ENCODE data around the gene UNC13C.

The UNC13C gene

DNA sequence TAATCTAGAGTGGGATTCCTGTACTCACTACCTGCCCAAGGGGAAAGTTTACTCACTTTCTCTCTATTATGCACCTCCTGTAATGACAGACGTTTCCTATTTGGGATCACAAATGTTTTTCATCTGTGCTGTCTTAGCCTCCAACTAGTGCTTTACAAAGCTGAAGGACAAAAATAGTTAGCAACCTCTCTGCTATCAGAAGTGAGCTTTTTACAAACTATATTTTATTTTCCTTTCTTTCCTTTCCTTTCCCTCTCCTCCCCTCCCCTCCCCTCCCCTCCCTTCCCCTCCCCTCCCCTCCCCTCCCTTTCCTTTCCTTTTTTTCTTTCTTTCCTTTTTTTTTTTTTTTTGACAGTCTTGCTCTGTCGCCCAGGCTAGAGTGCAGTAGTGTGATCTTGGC is 130.8 kb downstream of the UNC13C start:
- no peak for DNase-seq (ENCODE audit: low read depth in 1 of 2, low spot score in 1 of 2)

DNA sequence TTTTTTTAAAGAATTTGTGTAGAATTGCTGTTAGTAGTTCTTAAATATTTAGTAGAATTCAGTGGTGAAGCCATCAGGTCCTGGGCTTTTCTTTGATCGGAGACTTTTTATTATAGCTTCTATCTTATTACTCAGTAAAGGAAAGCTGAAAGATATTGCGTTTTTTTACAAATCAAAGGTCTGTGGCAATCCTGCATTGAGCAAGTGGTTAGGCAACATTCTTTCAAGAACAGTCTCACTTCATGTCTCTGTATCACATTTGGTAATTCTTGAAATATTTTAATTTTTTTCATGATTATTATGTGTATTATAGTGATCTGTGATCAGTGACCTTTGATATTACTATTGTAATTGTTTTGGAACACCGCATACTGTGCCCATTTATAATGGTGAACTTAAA is 140.8 kb downstream of the UNC13C start:
- DNase-seq (ENCODE audit: low read depth in 1 of 2, low spot score in 1 of 2) = no peak

DNA sequence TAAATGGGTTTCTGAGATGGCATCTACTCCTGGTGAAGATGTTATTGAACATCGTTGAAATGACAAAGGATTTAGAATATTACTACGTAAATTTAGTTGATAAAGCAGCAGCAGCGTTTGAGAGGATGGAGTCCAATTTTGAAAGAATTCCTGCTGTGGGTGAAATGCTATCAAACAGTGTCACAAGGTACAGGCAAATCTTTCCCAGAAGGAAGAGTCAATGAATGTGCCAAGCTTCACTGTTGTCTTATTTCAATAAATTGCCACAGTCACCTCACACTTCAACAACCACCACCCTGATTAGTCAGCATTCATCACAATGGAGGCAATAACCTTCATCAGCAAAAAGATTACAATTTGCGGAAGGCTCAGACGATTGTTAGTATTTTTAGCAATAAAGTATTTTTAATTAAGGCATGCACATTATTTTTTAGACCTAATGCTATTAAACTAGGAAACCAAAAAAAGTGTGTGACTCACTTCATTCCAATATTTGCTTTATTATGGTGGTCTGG is 142.8 kb downstream of the UNC13C start:
- DNase-seq (ENCODE audit: low read depth in 1 of 2, low spot score in 1 of 2) = no peak

DNA sequence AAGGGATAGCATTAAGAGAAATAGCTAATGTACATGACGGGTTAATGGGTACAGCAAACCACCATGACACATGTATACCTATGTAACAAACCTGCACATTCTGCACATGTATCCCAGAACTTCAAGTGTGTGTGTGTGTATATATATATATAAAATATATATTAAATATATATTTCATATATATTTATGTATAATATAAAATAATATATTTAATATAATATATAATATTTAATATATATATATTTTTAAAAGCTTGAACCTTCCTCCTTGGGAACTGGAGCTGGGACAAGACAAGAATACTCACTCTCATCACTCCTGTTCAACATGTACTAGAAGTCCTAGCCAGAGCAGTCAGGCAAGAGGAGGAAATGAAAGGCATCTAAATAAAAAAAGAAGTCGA is 149.3 kb downstream of the UNC13C start:
- no peak for DNase-seq (ENCODE audit: low read depth in 1 of 2, low spot score in 1 of 2)

DNA sequence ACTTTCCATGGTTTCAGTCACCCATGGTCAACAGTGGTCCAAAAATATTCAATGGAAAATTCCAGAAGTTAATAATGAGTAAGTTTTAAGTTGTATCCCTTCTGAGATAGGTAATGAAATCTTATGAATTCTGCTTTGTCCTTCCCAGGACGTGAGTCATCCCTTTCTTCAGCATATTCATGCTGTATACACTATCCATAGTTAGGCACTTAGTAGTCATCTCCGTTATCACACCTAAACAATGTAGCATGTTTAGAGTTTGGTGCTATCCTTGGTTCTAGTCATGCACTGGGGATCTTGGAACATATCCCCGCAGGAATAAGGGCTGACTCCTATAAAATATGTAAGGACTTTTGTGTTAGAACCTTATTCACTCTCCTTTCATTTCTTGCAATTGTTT is 153.2 kb downstream of the UNC13C start:
- DNase-seq (ENCODE audit: low read depth in 1 of 2, low spot score in 1 of 2) = no peak

DNA sequence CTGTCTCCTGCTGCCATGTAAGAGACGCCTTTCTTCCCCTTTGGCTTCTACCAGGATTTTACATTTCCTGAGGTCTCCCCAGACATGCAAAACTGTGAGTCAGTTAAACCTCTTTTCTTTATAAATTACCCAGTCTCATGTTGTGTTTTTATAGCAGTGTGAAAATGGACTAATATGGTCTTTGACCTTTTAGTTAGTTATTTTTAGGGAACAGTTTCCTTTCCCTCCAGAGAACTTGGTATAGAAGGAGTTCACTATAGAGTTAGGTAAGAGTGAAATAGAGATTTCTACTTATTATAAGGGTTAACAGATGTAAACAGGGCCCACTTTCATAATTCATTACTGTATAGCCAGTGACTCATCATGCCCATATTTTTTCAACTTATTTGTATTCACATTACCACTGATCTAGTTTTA is 170.9 kb downstream of the UNC13C start:
- DNase-seq (ENCODE audit: low read depth in 1 of 2, low spot score in 1 of 2) = no peak

DNA sequence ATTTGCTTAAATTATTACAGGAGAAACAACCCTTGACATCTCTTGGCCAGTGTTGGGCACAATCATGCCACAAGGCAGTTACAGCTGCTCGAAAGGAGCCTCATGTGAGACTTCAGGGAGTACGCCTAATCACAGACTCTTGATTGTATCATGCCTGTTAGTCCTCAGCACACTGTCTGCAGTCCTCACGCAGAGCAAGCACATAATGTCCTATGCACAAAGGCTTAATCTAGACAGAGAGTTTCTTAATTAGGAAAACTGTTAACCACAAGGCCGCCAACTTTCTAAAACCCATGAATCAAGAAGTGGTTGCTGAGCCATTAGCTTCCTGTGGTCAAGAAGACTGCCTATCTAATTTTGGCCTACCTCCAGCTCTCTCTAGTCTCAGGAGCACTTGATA is 172.0 kb downstream of the UNC13C start:
- DNase-seq (ENCODE audit: low read depth in 1 of 2, low spot score in 1 of 2) = no peak

DNA sequence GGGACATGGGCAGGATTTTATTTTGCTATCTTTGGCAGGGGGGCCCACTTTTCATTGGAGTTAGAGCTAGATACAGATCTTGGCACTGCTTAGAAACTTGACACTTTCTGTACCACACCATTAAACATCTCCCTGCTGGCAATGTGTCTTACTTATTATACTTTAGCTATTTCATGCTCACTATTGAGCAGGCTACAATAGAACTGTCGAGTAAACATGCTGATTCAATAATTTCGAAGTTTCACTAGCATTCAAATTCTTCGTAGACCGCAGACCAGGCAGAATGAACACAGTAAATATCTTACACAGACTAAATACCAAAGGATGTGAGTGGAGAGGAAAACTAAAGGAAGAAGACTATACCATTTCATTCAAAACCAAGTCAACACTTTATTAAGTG is 180.8 kb downstream of the UNC13C start:
- DNase-seq (ENCODE audit: low read depth in 1 of 2, low spot score in 1 of 2) = no peak

DNA sequence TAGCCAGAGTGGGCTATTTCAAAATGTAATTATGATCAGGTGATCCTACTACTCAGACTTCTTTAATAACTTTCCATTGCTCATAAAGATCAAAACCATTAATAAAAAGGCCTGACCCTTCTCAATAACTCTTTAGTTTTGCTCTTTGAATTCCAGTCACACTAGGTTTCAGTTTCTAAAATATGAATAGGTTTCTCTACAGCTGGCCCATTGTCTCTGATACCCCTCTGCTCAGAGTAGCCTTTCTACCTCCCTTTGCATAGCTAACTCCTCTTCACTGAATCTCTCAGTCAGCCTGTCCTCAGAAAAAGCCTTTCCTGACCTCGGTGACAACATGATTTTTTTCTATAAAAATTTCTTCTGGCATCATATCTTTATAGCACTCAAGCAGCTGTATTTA is 209.1 kb downstream of the UNC13C start:
- no peak for DNase-seq (ENCODE audit: low read depth in 1 of 2, low spot score in 1 of 2)

DNA sequence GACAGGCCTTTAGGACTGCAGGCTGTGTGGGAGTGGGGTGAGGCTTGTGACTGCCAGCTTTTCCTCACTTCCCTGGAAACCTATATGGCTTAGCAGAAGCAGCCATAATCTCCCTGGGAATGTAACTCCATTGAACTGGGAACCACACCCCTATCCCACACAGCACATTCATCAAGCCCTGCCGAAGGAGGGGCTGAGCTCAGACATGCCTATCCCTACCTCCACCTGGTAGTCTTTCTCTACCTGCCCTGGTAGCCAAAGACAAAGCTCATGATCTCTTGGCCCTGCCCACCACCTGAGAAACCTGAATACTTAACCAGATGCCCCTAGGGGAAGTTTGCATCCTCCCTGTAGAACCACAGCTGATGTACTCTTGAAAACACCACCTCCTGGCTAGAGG is 219.8 kb downstream of the UNC13C start:
- no peak for DNase-seq (ENCODE audit: low read depth in 1 of 2, low spot score in 1 of 2)

DNA sequence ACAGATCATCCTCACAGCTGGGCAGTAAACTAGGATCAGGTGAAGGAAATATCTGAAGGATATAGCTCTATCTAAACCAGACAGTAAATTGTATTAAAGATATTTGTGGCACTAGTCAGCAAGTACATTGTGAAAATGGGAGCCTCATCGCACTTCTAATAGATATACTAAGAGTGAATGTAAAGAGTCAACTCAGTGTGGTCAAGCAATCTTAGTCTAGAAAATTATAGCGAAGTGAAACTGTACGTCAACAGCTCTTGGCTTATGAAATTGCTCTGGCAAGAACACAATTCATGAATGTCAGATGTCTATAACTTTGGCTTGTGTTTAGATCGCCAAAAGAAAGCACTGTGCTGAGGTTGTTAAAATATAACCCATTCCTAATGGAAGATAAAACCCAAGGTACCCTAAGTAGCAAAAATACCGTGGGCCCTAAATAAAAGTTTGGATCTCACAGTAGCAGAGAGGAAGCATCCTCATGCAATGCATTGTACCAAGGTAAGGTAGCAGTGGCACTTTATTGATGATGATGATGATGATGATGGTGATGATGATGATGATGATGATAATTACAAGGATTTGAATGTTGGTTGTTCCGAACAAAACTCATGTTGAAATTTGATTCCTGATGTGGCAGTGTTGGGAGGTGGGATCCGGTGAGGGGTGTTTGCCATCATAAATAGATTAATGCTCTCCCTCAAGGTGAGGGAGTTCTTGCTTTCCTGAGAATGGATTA is 228.5 kb downstream of the UNC13C start:
- DNase-seq (ENCODE audit: low read depth in 1 of 2, low spot score in 1 of 2) = no peak

DNA sequence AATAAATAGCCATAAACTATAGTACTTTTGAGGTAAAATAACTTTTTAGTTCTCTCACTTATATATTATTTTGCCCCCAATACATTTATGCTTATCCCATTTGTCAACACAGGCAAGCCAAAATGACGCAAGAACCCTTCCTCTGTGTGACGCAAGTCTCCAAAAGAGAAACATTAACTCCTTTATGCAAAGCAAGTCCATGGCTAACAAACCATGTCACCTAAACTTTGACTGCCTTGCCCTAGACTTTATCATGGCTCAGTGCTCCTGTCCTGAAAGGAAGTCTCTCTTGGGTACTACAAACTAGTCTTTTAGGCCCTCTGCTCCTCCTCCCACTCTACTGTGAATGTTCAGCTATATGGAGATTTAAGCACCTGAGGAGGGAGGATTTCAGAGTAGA is 230.5 kb downstream of the UNC13C start:
- DNase-seq (ENCODE audit: low read depth in 1 of 2, low spot score in 1 of 2) = no peak

DNA sequence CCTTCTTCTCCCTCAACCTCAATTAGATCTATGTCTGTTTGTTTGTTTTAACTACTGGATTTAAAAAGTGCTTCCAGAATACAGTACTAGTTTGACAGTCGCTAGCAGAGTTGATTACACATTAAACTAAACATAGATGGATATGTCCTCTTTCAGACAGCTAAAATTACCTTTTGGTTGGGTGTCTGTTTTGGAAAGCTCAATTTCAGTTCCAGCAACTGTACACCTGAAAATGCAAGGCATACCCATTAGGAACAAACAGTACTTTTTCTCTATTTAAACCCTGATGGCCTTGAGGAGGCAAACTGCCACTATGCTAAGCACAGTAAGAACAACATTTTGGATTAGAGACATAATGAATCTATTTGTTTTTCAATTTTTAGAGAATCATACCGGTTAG is 234.4 kb downstream of the UNC13C start:
- DNase-seq (ENCODE audit: low read depth in 1 of 2, low spot score in 1 of 2) = no peak

DNA sequence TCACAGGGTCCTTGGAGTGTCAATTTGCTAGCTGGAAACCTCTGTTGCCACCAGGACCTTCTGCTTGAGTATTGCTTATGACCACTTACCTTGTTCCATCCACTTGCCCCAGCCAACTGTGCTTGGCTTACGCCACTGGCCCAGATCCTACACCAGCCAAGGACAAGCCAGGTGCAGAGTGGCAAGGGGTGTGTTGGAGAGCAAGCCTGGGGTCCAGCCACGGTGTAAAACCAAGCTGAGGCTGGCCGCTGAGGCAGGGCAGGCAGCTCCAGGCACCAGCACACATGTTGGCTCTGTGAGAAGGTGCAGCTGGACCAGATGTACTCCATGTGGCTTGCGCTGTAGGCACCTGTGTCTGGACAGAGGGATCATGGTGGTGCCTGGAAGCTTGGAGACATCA is 248.2 kb downstream of the UNC13C start:
- no peak for DNase-seq (ENCODE audit: low read depth in 1 of 2, low spot score in 1 of 2)

DNA sequence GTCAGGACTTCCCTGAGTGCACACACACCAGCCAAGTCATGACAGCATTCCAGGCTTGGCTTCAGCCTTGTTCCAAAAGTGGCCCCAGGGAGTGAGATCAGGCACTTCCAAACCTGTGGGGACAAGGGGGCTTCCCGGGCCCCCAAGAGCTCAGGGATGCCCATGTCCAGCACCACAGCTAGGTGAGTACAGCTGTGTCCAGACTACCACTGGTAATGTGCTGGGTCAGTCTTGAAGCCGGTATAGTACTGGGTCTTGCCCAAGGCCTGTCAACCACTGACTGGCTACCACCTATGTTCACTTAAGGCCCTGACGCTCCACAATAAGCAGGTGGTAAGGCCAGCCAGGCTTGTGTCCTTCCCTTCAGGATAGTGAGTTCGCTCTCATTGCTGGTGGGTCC is 249.3 kb downstream of the UNC13C start:
- DNase-seq (ENCODE audit: low read depth in 1 of 2, low spot score in 1 of 2) = no peak

DNA sequence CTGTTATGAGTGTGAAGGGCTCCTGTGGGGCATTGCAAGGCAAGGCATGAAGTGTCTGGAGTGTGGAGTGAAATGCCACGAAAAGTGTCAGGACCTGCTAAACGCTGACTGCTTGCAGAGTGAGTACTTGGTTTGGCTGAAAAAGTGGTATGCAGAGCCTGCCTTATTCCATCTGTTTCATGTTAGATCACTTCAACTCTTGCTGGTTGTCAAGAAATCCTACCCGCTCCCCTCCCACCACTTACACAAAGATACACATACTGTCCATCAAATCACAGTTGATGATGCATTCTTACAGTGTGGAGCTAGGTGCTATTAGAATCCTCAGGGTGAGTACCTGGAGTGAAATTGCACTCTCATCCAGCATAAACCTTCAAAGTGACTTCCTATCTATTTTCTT is 272.1 kb downstream of the UNC13C start:
- no peak for DNase-seq (ENCODE audit: low read depth in 1 of 2, low spot score in 1 of 2)

DNA sequence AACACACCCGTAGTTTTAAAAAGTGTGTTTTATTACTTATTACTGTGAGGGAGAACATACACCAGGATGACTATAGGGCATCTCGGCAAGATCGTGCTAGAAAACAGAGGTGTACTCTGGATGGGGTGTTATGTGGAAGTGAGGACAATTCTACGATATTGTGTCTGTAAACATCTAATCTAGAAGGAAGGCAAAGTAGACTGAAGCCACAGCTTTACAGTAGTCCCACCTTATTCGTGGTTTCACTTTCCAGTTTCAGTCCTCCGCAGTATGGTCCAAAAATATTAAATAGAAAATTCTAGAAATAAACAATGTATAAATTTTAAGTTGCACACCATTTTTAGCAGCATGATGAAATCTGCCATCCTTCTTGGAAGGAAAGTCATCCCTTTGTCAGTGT is 277.9 kb downstream of the UNC13C start:
- no peak for DNase-seq (ENCODE audit: low read depth in 1 of 2, low spot score in 1 of 2)

DNA sequence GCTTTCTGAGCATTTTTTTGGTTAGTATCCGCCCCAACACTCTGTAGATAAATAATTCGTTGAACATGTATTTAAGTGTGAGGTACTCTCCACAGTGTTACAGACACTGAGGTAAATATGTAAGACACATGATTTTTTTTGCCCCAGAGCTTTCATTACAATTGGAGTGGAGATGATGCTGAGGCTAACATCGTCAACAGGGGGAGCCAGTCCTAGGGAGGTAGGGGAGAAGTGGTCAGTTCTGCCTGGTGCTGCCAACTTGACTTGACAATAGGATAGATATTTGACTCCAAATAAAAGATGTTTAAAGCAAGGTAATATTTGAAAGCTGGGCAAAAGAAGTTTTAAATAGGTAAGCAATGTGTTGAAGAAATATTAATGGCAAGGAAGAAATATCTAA is 295.7 kb downstream of the UNC13C start:
- DNase-seq (ENCODE audit: low read depth in 1 of 2, low spot score in 1 of 2) = no peak

DNA sequence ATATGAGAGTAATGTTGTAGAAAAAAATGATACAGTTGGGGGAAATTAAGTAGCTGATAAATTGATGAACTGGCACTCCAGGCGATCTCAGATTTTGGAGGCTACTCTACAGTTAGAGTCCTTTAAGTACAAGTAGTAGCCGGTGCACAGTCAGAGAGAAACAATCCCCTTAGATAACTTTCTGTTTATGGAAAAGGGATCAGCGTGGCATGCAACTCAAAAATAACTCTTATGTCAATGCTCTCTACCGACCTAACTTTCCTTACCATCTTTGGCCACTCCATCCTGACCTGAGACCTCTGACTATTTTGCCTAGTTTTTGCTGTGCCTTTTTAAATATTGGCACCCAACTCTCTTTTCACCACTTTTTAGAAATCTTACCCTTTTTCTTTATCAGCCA is 299.6 kb downstream of the UNC13C start:
- DNase-seq (ENCODE audit: low read depth in 1 of 2, low spot score in 1 of 2) = no peak

DNA sequence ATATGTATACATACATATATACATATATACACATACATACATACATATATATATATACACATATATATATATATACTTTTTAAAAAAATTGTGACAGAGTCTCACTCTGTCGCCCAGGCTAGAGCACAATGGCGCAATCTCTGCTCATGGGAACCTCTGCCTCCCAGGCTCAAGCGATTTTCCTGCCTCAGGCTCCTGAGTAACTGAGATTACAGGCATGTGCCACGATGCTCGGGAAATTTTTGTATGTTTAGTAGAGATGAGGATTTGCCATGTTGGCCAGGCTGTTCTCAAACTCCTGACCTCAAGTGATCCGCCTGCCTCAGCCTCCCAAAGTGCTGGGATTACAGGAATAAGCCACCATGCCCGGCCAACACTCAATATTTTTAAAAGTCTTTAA is 302.5 kb downstream of the UNC13C start:
- no peak for DNase-seq (ENCODE audit: low read depth in 1 of 2, low spot score in 1 of 2)

DNA sequence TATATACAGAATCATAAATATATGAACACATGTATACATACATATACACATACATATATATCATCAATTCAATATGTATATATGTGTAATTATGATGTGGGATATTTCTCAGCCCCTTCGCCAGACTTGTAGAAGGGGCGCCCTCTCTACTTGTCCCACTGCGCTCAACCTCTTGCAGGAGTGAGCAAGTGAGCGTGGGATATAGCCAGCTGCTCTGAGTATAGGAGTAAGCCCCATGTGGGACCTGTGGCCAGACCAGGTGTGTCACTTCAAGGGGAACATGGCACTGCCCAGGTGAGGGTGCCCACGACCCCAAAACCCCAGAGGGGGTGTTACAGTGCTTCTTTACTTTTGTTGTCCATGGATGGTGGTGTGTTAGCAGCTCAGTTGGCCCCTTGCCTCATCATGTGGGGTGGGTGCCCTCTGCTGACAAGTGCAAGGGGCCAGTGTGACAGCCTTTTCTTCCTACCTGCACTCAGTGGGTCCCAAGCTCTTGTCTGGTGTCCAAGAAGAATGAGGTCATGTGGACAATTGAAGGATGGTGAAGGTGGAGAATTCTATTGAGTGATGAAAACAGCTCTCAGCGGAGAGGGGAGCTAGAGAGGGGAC is 304.1 kb downstream of the UNC13C start:
- DNase-seq (ENCODE audit: low read depth in 1 of 2, low spot score in 1 of 2) = no peak

DNA sequence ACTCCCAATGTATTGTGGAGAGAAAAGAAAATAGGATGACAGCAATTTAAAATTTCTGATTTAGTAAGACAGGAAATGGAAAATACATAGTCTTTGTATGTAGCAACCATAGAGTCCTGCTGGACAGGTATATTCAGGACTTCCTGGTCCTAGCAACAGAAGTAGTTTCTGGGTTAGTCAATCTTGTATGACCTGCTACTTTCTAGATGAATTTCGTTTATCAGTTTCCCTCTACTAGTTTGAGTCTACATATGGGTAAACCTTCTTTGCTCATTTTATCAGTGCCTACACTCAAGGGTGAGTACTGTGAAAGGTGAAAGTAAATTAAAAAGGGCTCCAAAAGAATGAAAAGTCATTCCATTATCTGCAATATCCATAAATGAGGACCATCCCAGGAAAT is 309.8 kb downstream of the UNC13C start:
- no peak for DNase-seq (ENCODE audit: low read depth in 1 of 2, low spot score in 1 of 2)

DNA sequence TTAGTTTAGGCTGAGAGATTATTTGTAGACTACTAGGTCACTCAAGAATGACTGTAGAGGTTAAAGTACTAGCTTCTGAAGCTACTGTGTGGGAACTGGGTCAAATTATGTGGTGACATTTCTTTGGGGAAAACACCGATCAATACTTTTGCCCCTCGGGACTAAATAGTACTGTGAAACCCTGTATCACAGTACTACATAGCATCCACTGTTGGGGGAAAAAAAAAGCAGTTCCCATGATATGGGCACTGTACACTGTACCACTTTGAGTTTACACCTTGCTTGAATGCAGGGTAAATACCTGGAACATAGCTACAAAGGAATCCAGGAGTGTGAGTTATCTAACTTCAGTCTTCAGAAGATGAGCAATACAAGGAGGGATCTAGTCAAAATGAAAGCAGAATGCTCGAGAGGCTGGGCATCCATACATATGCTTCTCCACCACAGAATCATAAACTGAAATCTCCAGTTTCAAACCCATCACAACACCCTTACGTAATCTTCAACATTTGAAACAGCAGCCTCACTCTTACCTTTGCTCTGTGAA is 311.4 kb downstream of the UNC13C start:
- DNase-seq (ENCODE audit: low read depth in 1 of 2, low spot score in 1 of 2) = no peak

All from stimulated activated CD4-positive, alpha-beta T cell treated with anti-CD3 and anti-CD28 coated beads, Interleukin-15, amount 100 ng/mL, for 1 hour (primary cell).